Measurements from ENCODE around the gene SEC23A.
"Not testable (repeated sequence)": the region's sequence is repeated elsewhere in the genome, so short reads cannot be mapped to it uniquely, and the experiment has no call there.

Gene SEC23A

GRCh38 chr14:39090548-39091111, 12.4 kb downstream of the SEC23A start:
- DNase-seq, result no peak

- no peak for DNase-seq
Measured at GRCh38 chr14:39087493-39087892, 15.5 kb downstream of the SEC23A start.

DNA sequence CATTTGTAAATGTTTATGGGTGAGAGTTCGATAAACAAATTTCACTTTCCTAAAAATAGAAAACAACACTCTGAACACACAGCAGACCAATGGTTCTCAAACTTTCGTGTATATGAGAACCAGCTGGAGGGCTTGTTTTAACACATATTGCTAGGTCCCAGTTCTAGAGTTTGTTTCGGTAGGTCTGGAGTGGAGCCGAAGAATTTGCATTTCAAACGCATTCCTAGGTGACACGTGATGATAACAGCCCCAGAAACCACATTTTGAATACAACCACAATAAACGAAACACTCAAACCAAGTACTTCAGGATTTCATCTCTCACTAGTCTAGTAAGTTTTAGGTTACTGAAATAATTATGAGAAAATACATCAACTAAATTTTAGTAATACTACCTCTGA, 17.1 kb downstream of the SEC23A start:
- DNase-seq, result no peak

DNA sequence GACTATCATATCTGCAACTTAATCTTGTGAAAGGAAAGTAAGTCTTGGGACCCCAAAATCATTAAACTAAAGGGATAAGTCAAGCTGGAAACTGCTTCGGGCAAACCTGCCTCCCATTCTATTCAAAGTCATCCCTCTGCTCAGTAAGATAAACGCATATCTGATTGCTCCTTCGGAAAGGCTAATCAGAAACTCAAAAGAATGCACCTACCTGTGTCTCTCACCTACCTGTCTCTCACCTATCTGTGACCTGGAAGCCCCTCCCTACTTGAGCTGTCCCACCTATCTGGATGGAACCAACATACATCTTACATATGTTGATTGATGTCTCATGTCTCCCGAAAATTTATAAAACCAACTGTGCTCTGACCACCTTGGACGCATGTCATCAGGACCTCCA, 19.9 kb downstream of the SEC23A start:
- no peak for DNase-seq

GRCh38 chr14:39080886-39081285, 22.1 kb downstream of the SEC23A start:
- no peak for DNase-seq

GRCh38 chr14:39071096-39071495, 31.9 kb downstream of the SEC23A start:
- no peak for DNase-seq

GRCh38 chr14:39069923-39070322, 33.1 kb downstream of the SEC23A start:
- no peak for DNase-seq

GRCh38 chr14:39069169-39069805, 33.7 kb downstream of the SEC23A start:
- DNase-seq, result not testable (repeated sequence)

DNA sequence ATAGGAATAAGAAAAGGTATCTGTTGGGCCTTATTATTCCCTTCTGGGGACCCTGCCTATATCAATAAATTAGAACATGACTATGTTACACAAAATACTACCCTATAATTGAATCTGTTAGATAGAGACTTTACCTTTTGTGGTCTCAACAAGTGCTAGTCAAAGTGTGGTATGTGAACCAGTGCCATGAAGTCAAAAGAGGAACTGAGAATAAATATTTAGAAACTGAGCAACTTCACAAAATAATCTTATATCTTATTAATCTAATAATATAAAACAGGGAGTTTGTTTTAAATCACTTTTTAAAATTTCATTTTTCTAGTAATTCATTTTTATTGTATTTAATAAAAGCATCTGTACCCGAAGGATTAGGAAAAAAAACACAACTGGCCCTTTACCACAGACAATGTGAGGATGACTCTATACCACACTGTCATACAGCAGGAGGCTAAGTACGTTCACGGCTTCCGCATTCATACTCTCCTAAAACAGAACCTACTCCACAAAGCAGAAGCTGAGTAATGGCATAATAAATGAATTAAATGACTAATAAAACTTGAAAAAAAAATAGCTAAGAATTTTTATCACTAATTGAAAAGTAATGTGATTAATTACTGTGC, 42.1 kb downstream of the SEC23A start:
- no peak for DNase-seq

DNA sequence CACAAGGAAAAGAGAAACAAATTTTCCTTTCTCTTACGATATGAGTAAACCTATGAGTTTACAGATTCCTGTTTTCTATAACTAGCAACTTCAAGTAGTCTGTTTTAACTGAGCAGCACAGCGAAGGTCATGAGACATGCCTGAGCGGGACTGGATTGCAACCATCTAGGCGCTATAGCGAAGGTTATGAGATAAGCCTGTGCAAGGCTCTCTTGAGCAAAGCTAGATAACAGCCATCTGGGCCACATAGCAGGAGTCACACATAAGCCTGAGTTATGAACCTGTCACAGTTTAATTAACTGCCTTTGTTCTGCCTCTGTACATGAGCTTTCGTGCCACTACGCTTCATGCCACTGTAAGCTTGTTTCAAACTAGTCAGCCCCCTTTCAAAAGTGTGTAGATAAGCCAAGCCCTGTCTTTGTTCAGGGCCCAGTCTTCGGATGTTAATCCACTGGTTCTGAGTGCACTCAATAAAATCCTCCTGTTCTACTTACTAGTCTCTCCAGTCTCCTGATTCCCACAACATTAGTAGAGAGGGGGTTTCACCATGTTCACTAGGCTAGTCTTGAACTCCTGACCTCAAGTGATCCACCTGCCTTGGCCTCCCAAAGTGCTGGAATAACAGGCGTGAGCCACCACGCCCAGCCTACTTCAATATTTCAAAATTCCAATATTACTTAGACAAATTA, 47.1 kb downstream of the SEC23A start:
- no peak for DNase-seq

DNA sequence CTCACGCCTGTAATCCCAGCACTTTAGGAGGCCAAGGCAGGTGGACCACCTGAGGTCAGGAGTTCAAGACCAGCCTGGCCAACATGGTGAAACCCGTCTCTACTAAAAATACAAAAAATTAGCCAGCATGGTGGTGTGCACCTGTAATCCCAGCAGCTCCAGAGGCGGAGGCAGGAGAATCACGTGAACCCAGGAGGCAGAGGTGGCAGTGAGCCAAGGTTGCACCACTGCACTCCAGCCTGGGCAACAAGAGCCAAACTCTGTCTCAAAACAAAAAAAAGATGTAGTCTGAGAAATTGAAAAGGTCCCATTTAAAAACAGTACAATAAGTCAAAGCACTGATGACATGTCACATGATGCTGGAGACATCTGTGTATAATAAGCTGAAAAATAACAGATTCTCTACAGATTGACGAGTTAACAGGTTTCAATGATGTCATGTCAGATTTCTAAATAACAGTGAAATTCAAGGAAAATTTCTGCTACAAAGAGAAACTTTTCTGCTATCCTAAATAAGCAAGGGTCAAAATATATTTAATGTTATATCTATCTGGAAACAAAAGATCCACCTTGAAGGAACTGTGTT, 50.1 kb downstream of the SEC23A start:
- not testable (repeated sequence) for DNase-seq

DNA sequence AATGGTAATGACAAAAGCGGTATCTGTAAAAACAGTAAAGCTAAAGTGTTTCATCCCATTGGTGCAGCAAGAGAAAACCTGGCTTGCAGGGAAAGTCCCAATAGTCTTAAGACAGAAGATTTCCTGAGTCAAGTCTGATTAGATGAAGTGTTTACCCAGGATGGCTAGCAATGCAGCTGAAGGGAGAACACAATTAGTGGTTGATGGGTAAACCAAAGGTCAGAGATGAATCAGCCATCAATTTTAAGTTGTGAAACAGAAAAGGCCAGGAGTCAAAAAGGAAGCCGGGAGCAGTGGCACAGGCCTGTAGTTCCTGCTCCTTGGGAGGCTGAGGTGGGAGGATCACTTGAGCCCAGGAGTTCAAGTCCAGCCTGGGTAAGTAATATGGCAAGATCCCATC, 52.6 kb downstream of the SEC23A start:
- no peak for DNase-seq

- not testable (repeated sequence) for DNase-seq
Measured at GRCh38 chr14:39045889-39046288, 57.1 kb downstream of the SEC23A start.

- DNase-seq, result no peak
Measured at GRCh38 chr14:39043352-39043943, 59.6 kb downstream of the SEC23A start.

DNA sequence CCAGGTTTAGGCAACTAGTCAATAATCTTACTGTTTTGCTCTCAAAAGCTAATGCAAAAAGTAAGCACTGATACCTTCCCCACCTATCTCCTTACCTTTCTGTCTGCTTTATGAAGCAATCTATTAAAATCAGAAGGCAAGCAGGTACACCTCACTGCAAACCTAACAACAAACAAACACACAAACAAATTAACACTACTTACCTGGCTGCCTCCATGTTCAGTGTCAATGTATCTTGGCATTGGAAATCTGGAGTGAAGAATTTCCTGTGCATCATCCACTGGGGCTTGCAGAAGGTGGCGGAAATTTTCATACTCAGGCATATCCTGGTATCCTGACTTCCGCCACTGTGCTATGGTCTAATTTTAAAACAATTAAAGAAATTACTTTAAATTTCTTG, 62.5 kb downstream of the SEC23A start:
- DNase-seq, result no peak

GRCh38 chr14:39038542-39038941, 64.5 kb downstream of the SEC23A start:
- no peak for DNase-seq

- DNase-seq, result no peak
Measured at GRCh38 chr14:39036760-39037159, 66.3 kb downstream of the SEC23A start.

GRCh38 chr14:39035336-39035735, 67.7 kb downstream of the SEC23A start:
- DNase-seq, result no peak

- DNase-seq, result no peak
Measured at GRCh38 chr14:39034481-39035296, 68.3 kb downstream of the SEC23A start.

- no peak for DNase-seq
Measured at GRCh38 chr14:39033371-39033770, 69.7 kb downstream of the SEC23A start.

DNA sequence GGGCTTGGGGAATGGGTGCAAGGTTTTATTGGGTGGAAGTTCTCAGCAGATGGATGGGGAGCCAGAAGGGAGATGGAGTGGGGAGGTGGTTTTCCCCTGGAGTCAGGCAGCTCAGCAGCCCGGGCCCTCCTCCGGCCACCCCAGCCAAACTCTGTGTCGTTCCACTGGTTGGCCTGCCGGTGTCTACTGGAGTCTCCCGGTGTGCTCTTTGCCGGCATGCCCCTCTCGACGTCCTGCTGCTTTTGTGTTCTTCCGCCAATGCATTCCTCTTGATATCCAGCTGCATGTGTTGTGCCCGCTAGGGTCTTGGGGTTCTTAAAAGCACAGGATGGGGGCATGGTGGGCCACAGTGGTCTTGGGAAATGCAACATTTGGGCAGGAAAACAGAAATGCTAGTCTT, 72.8 kb downstream of the SEC23A start:
- no peak for DNase-seq

- no peak for DNase-seq
Measured at GRCh38 chr14:39029789-39030188, 73.2 kb downstream of the SEC23A start.

All from activated naive CD4-positive, alpha-beta T cell treated with Interleukin-2 at 50 U/mL for 16 hours (primary cell).